Limb (tissue), 2 donors: ENCODE measurements around the gene ELAVL3.
A peak's percentile ranks its signal among the peaks of the same experiment; 100 is the strongest.

Experiments
- DNase-seq, 2 donors: peaks; one replicate each; pipeline ENCODE4 v3.0.0-alpha.2; 2016; ENCODE audit errors: extremely low spot score in 2 of 2

Gene ELAVL3

GRCh38 chr19:11480715-11481533, at the start of gene ELAVL3:
ELAVL3 (minus strand) TSS chr19:11481046; CDS start chr19:11480608, 438 bp downstream.
- peak in 1 of 2 donors; percentile 79 for DNase-seq

GRCh38 chr19:11530432-11530831, 49.6 kb upstream of the ELAVL3 start:
- DNase-seq, result peak; percentile 62 to 63

DNA sequence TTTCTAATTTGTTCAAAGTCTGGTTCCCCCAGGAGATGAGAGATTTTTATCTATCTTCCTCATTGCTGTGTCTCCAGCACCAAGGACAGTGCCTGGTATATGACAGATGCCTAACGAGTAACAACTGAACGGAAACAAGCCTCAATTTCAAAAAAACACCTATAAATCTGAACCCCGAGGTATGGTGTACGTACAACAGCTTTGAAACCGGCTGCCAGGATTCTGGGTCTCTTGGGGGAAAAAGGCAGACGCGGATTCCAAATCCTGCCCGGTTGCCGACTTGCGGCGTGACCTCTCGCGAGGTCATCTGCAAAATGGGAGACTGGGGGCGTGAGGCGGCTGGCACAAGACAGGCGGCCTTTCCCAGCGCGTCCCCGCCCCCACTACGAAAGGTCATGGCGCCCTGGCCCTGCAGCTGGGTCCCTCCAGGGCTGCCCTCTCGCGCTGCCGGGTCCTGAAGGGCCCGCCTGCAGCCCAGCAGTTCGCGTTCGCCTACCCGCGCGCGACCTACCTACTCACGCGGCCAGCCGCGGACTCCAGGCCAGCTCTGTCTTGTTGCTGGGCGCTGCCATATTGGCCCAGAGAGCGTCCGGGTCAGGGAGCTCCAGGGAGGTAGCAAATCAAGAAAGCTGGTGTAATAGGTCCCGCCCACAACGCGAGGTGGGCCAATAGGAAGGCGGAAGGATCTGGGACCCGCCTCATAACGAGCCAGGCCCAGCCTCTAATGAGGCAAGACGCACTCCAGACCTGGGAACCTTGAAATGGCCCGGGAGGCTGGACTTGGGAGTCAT, 47.9 kb upstream of the ELAVL3 start, which contains the start of gene ECSIT:
Gene ECSIT, minus strand, starts transcription at position 584 of the 791 bp plus-strand sequence. CDS start 9,964 bp downstream, outside the sequence.
- DNase-seq, result peak; percentile 94 to 96

DNA sequence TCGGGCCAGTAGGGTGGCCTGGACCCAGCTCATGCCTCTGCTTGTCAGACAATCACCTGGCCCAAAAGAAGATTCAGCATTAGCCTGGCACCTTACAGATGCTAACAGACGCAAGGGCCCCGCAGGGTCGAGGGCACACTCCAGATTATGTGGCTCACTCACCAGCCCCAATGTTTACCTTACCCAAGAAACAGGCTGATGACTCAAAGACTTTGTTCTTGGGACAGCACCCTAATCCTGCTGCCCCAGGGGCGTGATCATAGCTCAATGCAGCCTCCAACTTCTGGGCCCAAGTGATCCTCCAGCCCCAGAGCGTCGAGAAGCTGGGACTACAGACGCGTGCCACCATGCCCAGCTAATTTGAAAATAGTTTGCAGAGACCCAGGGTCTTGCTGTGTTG, 38.3 kb upstream of the ELAVL3 start:
- DNase-seq, result no peak

- no peak for DNase-seq
These were observed 33.1 kb upstream of the ELAVL3 start for GRCh38 chr19:11513946-11514345.

DNA sequence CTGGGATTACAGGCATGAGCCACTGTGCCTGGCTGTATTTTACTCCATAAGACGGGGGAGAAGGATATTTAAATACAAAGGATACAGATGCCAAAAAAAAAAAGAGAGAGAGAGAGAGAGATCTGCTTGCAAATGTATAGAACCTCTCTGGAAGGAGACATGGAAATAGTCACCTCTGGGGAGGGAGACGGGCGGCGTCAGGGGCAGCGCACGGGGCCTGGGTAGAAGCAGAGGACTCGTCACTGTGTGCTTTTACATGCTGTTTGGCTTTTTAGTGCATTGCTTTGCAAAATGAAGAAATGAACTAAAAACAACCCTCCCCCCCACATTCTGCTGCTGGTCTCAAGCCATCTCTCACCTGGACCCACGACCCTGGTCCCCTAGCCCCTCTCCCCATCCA, 29.6 kb upstream of the ELAVL3 start:
- DNase-seq, result no peak

GRCh38 chr19:11507370-11508078, 26.7 kb upstream of the ELAVL3 start:
- no peak for DNase-seq

DNA sequence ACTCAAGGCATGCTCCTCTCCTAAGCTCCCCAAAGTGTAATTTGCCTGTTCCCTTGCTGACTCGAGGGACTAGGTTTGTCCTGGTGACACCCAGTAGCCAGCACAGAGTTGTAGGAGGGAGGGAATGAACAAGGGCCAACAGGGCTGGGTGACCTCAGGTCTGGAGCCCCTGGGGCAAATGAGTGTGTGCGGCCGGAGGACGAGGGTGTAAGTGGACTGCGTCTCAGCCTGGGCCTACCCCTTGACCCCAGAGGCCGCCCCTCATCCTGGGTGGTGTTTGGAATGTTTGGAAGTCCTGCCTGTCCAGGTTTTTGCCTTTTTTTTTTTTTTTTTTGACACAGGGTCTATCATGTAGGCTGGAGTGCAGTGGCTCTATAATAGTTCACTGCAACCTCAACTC, 26.1 kb upstream of the ELAVL3 start:
- no peak for DNase-seq

DNA sequence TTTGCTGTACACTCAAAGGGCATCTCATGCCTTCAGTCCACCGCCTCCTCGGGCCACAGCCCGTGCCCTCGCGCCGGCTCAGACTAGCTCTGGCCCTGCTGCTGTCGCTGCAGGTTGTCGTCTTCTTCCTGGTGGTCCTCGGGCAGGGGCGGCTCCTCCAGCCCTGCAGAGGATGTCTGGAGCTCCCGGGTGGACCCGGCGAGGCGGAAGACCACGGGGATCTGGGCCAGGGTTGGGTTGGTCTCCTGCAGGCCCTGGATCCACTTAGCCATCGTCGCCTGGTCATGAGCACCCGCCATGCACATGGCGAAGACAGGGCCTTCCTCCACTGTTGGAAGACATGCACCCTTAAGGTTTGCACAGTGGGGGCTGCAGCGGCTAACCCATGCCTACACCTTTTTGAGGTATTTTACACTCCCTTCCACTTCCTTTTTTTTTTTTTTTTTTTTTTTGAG, 25.3 kb upstream of the ELAVL3 start:
- no peak for DNase-seq

- peak; percentile 95 to 98 for DNase-seq
These were observed 24.8 kb upstream of the ELAVL3 start, which contains the start of gene ZNF653 for GRCh38 chr19:11505504-11506100. ZNF653 (minus strand) TSS chr19:11505839; CDS start chr19:11505786, 53 bp downstream.

- peak; percentile 92 to 97 for DNase-seq
These were observed 24.2 kb upstream of the ELAVL3 start for GRCh38 chr19:11505032-11505503.

DNA sequence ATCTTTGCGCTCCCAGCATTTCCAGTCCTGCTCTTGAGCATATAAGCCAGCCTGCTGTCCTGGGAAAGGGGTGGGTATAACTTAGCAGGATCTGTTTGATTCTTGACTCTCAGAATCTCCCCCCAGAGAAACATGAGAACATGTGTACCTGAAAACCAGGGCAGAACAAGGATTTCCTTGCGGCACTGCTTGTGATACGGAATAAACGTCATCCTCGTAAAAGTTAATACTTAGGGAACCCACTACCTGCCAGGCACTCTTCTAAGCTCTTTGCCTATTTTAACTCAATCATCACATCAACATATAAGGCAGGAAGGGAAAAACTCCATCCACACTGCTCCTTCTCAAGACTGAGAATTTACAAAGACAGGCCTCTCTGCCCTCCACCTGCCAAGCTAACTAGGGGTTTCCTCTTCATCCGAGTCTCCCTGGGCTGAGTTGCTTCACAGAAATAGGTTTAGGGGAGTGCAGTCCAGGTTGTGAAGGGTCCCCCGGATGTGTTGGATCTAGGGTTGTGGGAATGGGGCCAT, 23.7 kb upstream of the ELAVL3 start:
- DNase-seq, result no peak

DNA sequence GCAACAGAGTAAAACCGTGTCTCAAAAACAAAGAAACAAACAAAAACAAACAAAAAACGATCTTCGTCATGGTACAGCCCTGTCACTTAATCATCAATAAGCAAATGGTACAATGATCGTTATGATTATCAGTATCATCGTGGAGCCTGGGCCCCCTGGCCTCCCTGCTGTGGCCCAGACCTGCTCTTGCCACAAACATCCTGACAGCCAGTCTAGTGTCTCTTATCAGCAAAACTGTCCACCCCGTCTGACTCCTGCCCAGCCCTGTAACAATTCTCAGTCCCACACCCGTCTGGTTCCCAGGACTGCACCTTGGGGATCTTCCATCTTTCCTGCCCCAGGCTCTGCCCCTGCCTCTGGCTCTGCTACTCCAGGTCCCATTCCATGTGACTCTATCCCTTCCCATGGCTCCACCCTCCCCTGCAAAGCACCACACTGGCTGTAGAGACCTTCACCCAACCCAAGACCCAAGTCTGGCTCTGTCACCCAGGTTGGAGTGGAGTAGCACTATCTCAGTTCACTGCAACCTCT, 19.1 kb upstream of the ELAVL3 start:
- DNase-seq, result no peak

DNA sequence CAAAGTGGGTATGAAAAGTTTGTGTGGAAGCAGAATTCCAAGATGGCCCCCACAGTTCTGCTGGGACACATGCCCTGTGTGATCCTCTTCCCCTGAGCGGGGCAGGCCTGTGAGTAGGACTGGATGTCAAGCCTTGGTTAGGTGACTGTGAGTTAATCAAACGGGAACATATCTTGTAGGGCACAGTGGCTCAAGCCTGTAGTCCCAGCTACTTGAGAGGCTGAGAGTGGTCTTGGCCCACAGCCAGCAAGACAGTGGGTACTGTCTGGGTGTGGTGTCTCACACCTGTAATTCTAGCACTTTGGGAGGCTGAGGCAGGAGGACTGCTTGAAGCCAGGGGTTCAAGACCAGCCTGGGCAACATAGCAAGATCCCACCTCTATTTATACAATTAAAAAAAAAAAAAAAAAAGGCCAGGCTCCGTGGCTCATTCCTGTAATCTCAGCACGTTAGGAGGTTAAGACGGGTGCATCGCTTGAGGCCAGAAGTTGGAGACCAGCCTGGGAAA, 18.4 kb upstream of the ELAVL3 start:
- no peak for DNase-seq

DNA sequence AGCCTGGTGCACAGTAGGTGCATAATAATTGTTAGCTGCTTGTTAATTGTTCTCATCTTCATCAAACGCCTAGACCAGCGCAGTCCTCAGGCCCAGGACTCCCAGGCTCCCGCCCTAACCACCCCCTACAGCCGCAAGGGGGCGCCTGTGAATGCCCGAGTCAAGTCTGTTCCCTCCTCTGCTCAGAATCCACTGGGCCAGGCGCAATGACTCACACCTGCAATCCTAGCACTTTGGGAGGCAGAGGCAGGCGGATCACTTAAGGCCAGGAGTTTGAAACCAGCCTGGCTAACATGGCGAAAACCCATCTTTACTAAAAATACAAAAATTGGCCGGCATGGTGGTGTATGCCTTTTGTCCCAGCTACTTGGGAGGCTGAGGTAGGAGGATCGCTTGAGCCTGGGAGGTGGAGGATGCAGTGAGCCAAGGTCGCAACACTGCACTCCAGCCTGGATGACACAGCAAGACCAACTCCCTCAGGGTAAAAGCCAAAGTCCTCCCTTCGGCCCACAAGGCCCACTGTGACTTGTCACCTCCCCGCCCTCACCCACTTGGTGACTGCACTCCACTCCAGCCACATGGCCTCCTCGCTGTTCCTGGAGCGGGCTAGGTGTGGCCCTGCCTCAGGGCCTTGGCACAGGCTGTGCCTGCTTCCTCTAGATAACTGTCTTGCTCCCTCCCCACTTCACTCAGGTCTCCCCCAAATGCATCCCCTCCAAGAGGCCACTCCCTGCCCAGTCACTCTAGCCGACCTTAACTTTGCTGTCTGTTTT, 15.7 kb upstream of the ELAVL3 start:
- DNase-seq, result peak in 1 of 2 donors; percentile 70

- DNase-seq, result no peak
These were observed 15.0 kb upstream of the ELAVL3 start for GRCh38 chr19:11495885-11496284.

- DNase-seq, result no peak
These were observed 14.6 kb upstream of the ELAVL3 start for GRCh38 chr19:11495481-11495880.

- DNase-seq, result no peak
These were observed 13.9 kb upstream of the ELAVL3 start for GRCh38 chr19:11494634-11495285.

GRCh38 chr19:11489378-11489777, 8.5 kb upstream of the ELAVL3 start:
- DNase-seq, result no peak
